Right hindlimb (tissue), 1 donor: ENCODE results near the gene MPI.
A peak's percentile ranks its signal among the peaks of the same experiment; 100 is the strongest.

ENCODE experiments used
- DNase-seq: peaks from one replicate; pipeline ENCODE4 v3.0.0-alpha.2; 2018

MPI gene, protein sequence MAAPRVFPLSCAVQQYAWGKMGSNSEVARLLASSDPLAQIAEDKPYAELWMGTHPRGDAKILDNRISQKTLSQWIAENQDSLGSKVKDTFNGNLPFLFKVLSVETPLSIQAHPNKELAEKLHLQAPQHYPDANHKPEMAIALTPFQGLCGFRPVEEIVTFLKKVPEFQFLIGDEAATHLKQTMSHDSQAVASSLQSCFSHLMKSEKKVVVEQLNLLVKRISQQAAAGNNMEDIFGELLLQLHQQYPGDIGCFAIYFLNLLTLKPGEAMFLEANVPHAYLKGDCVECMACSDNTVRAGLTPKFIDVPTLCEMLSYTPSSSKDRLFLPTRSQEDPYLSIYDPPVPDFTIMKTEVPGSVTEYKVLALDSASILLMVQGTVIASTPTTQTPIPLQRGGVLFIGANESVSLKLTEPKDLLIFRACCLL

DNA sequence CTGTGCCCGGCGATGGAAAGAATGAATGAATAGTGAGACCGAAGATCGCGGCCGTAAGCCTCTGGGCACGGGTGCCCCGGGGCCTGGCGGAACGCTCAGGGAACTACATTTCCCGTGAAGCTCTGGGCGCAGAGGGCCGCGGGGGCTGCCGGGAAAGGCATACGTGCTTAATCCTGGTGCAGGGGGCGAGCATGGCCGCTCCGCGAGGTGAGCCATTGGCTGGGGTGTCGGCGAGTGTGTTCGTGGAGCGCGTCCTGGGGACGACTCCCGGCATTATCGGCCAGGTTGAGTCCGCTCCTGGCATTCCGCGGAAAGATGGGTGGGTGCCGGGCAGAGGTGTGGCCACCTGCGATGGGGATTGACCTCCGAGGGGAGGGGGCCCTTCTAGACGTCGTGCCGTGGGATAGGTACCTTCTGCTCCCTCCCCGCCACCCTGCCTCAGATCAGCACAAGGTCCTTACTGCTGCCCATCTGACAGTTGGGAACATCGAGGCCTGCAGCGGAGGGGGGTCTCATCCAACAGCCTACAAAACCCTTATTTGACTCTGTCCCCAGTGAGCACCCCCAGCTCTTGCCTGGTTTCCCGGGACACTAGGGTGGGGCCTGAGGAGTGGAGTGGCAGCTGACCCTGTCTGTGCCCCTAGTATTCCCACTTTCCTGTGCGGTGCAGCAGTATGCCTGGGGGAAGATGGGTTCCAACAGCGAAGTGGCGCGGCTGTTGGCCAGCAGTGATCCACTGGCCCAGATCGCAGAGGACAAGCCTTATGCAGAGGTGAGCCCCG is at the start of gene MPI:
TSS of gene MPI (plus strand) at position 160 of the 782 bp plus-strand sequence. CDS start at position 192, 32 bp downstream.
- DNase-seq, result peak; percentile 92

DNA sequence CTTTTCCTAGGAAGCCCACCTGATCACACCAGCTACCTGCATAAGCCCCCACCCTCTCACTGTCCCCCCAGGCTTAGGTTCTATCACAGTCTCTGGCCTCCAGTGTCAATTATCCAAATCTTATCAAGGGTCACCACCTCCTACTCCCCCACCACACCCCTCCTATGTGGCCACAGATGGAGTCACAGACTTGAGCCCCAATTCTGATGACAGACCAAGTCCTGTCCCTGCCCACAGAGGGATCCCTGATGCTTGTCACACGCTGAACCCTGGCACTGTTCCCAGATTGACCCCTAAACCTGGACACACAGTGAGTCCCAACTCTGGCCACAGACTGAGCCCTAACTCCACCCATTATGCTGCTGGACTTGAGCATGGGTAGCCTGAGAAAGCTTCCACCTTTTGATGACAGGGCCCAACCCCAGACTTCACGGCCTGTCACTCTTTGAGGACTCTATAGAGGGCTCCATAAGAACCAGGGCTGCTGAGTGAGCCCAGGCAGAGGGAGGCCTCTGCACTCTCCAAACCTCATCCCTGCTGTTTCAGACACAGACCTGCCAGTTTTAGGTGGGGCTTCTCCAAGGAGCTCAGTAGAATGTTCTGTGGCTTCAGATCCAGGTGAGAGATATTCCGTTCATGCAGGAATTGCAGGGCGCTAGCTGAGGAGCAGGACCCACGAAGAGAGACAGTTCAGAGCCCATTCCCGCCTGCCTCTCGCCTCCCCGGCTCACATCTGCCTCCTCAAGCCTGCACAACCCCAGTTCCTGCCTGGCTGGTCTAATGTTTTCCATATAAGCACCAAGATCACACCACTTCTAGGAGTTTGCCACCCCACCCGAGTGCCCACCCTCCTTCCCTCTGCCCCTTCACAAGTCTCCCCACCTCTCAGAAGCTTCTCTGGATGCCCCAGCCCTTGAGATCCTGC is 48.7 kb upstream of the MPI start:
- no peak for DNase-seq

DNA sequence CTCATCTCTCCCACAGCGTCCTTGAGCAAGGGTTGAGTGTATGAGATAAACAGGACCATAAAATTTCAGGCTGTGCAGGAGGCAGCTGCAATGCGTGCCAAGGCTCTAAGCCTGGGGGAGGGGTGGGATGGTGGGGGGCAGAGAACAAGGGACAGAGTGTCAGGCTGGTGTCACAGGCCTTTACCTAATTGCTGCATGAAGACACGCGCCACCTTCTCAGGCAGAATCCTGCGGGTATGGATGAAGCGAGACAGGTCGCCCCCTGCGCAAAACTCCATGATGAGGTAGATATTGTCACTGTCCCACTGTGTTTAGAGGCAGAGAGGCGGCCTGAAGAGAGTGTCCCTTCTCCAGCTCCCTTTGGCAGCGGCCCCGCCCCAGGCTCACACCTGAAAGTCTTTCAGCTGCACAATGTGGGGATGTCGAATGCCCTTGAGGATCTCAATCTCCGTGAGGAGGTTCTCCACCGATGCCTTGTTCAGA is 47.9 kb upstream of the MPI start:
- DNase-seq, result no peak

DNA sequence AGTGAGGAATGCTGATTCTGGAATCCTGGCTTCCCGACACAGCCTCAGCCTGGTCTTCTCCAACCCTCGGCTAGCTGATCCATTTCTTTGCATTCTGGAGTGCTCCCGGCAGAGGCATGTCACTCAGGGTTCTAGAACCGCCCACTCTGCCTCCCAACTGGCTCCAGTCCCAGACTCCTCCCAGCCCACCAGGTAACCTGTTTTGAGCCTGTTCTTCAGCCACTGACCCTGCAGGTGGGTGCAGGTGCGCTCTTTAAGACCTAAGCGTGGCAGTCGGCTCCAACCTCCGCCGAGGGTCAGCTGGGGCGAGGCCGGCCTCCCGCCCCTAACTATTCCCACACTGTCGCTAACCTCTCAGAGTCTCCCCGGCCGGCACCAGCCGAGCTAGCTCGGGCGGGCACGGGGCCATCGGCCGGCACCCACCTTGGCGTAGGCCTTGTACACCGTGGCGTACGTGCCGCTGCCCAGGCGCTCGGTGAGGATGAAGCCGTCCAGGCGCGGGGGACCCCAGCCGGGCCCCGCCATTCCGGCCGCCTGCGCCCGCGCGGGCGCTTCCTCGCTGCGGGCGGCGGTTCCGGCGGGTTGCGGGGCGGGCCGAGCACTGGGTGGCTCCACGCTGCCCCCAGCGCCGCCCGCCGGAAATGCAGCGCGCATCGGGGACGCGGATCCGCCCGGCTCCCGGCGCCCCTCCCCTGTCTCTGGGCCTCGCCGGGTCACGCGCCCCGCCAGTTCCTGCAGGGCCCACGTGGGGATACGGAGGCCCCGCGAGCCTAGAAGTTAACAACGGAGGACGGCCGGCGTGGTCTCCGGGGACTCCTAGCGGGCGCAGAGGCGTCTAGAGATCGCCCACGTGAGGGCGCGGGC is 47.0 kb upstream of the MPI start, which contains the start of gene ULK3:
TSS of gene ULK3 (minus strand) at position 576 of the 864 bp plus-strand sequence. CDS start at position 525, 51 bp downstream.
- DNase-seq, result peak; percentile 92

DNA sequence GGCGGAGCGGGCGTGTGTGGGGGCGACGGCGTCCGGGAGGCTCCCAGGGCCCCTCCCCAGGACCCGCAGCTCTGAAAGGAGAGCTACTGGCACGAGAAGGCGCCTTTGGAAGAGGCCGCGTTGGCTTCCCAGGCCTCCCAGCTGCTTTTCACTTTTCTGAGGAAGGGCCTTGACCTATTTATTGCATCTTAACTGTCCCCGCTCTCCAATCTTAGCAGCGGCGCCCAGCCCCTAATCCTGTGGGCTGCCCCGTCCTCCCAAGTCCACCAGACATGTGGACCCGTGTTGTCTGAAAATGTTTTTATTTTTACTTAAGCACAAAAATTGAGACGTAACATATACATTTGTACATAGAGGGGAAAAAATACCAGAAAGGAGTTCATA is 46.4 kb upstream of the MPI start:
- no peak for DNase-seq

DNA sequence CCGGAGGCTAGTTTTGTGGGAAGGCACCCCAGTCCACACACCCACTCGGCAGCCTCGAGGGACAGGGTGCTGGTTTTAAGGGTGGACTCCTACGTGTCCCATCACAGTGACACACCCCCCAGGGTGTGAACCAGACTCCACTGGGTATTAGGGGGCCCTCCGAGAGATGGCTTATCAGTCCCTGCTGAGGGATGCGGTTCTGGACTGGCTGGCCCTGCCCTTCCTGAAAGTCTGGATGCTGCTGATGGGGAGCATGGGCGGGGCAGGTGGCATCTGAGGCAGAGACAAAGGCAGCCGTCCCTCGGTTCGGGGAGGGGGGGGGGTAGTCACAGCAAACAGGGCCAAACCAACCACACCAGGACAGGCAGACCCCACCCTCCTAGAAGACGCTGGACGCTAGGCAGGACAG is 45.9 kb upstream of the MPI start:
- DNase-seq, result no peak

DNA sequence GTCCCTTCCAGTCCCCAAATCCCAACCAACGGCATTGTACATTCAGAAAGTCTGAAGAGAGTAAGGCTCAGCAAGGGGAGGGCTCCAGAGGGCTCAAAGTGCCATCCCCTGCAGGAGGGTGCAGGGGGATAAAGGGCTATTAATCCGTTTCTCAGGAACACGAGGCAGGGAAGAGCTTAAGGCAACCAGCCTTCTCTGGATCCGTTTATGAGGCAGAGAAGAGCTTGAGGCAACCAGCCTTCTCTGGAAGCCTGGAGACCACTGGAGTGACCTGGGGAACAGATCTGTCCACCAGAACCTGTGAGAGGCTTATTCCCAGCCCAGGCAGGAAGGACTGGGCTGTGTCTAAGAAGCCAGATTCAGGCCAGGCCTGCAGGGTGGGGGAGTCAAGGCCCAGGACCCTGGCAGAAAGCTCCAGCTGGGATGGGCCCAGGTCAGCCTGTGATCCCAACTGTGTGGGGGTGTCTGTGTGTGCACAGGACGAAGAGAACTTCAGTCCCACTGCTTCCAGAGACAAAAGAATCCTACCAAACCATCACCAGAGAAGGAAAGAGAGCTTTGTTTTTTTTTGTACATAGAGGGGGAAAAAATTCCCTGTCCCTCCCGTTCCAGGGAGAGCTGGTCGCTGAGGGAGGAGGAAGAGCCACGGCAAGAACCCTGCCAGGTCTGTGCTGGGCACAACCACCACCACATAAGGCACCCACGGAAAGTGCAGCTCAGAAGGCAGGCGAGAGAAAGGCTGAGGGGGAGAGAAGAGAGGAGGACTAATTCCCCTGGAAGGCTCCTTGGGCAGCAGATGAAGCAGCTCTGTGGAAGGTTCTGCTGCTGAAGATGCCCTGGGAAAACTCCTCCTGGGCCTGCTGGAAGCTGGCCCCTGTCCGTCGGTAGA is 45.3 kb upstream of the MPI start:
- no peak for DNase-seq

DNA sequence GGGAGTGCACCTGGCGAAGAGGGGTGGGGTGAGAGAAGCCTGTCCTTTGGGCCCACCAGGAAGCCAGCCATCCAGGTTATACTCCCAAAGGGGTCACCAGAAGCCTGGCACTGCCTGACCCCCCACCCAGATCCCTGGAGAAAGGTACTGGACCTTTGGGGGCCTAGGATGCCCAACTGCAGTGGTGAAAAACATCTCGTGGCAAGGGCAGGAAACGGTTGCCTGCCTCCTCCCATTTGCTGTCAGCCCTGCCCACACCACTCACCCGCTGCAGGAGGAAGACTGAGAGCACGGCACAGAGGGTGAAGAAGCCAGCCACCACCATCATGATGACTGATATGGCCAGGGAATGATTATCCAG is 44.7 kb upstream of the MPI start:
- no peak for DNase-seq

DNA sequence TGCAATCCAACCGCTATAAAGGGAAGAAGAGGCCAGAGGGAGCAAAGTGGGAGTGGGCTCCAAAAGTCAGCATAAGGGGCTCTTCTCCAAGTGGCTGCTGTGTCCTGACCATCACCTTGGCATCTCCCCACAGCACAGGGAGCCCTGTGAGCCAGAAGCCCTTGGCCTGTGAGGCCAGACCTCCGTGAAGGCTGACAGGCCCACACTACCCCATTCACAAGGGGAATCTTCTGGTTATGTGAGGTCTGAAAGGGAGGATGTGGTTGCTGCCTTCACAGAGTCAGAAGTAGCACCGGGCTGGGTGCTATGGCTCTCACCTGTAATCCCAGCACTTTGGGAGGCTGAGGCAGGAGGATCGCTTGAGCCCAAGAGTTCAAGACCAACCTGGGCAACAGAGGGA is 44.3 kb upstream of the MPI start:
- no peak for DNase-seq

DNA sequence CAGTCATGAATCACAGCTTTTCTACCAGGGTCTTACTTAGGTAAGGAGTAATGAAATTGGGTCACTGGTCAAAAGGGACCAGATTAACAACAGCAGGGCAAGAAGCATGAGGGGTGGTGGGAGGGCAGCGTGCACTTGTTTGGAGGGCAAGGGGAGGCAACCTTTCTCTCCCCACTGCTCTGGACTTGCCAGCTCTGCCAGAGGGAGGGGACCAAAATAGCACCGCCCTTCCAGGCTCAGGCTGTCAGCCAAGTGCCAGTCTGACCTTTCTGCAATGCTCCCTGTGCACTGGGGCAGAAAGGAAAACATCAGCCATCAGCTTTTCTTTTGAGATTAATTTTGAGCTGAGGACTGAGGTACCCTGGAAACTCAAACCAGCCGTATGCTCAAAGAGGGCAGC is 42.4 kb upstream of the MPI start:
- no peak for DNase-seq

DNA sequence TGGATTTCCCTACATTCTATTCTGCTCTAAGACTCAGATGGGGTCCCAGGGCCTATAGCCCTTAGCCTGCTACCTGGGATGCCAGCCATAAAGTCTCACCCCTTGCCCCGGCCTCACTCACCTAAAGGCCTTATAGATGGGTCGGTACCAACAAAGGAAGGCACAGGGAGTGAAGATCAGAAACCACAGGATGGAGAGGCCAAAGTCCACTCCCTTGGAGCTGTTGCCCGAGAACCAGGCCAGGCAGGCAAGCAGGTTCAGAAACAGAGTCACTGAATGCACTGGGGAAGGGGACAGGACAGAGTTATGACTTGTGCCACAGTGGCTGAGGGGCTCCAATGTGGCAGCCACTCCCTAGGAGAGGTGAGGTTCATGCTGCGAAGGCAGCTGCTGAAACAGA is 39.4 kb upstream of the MPI start:
- DNase-seq, result no peak

DNA sequence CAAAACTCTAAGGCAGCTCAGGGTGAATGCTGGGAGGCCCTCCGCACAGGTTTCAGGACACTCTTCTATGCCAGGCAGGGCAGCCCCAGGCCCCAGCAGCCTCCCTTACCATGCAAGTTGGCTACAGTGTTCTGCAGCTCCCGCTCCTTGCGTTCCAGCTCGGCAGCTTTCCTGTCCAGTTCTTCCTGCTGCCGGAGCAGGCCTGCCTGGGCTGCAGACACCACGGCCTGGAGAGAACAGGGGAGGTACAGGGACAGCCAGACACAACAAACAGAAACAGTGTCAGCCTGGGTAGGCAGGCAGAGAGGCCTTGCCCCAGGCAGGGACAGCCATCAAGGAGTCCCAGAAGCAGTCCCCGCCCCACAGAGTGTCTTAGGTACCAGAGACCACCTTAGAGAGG is 37.9 kb upstream of the MPI start:
- DNase-seq, result no peak

DNA sequence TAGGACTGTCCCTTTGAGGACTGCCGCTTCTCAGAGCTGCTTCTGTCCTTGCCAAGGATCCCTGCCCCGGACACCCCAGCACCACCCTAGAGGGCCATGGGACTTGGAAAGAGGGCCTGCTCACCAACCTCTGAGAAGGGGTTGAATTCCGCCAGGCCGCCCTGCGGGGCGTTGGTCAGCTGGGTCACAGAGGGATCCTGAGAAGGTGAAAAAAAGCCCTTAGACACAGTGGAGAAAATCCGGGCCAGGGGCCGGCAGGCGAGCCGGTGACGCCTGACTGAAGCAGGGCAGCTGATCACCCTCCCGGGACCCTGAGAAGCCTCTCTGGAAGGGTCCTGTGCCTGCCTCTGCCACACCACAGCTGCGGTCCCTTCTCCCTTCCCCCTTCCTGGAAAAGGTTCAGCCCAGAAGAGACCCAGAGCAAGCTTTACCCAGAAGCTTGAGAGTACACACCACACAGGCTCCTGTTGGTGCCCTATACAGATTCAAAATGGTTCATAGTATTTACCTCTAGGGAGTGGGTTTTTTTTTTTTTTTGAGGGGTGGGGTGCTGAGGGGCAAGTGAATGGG is 35.3 kb upstream of the MPI start:
- DNase-seq, result no peak

DNA sequence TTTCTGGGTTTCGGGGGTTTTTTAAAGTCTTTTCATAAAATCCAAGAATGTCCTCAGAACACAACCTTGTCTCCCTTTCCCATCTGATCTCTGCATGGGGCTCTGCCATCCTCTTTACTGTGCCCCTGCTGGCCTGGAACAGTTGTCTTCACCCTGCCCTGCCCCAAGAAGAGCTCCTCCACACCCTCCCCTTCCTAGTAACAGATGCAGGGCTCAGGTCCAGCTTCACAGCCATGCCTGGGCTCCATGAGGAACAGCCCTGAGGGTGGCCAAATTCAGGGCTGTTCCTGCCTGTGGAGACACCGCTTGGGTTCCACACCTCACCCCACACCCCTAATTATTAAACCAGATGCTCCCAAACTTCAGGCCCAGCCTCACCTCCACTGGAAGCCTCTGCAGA is 34.0 kb upstream of the MPI start:
- DNase-seq, result peak; percentile 62

DNA sequence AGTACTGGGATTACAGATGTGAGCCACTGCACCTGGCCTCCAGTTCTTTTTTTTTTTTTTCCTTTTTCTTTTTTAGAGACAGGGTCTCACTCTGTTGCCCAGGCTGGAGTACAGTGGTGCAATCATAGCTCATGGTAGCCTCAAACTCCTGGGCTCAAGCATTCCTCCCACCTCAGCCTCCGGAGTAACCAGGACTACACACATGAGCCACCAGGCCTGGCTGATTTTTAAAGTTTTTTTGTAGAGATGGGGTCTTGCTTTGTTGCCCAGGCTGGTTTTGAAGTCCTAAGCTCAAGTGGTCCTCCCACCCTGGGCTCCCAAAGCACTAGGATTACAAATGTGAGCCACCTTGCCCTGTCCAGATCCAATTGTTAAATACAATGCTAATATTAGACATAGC is 33.3 kb upstream of the MPI start:
- DNase-seq, result no peak

DNA sequence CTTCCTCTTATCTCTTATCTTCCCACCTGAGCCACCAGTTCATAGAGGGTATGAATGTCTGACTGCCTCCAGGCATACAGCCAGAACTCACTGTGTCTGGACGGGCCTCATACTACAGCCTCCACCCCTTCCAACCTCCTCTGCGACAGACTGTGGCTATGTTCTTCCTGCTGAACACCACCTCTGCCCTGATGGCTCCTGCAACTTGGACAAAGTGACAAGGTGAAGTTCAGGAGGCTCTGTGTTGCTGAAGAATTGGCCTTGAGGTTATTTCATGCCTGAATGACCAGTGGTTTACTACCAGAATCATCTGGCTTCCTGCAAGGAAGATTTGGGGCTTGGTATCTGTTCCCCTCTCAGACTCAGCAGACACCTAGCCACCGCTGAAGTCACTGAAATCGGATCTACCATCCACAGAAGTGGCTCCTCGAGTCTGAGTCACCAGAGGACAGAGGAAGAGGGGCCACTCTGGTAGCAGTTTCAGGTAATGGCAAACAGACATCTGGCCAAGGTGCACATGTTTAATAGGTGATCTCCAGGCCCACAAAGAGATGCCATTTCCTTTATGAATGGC is 32.7 kb upstream of the MPI start:
- no peak for DNase-seq

DNA sequence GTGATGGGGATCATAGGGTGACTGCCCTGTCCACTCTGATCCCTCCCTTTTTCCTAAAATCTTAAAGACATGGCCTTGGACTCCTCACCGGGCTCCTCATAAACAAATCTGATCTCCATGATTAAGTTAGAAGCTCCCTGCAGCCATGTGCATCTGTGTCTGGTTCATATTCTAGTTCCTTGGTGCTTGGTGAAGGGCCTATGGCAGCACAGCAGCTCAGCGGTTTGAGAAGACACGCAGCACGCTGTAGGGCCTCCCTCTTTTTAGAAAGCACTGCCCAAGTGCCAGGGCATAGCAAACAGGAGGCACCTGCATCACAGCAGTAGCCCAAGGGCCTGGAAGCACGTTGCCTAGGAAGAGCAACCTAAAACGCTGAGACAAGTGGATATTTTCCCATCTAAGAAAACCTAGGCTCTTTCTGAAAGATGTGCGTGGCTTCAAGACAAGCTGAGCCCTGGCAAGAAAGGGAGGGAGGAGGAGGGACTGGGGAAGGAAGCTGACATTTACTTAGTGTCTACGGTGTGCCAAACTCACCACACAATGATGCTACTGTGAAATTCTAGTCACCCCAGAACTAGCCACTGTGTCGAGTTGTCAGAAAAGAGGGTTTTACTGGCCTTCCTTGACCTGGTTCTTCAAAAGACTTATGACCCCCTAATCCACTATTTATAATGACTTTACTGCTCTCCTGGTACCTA is 32.0 kb upstream of the MPI start:
- no peak for DNase-seq

DNA sequence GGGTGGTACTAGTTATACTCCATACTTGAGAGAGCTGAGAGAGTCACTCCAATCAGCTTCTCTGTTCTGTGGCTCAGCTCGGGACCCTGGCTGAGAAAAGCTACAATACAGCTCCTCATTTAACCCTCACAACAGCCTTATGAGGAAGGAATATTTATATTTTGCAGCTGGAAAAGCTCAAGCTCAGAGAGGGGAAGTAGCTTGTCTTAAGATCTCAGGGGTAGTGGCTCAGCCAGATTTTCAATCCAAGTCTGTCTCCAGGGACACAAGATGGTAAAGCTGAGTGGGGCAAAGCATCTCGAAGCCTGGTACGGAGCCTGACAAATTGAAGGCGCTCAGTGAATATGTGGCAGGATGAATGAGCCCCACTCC is 31.5 kb upstream of the MPI start:
- DNase-seq, result no peak

DNA sequence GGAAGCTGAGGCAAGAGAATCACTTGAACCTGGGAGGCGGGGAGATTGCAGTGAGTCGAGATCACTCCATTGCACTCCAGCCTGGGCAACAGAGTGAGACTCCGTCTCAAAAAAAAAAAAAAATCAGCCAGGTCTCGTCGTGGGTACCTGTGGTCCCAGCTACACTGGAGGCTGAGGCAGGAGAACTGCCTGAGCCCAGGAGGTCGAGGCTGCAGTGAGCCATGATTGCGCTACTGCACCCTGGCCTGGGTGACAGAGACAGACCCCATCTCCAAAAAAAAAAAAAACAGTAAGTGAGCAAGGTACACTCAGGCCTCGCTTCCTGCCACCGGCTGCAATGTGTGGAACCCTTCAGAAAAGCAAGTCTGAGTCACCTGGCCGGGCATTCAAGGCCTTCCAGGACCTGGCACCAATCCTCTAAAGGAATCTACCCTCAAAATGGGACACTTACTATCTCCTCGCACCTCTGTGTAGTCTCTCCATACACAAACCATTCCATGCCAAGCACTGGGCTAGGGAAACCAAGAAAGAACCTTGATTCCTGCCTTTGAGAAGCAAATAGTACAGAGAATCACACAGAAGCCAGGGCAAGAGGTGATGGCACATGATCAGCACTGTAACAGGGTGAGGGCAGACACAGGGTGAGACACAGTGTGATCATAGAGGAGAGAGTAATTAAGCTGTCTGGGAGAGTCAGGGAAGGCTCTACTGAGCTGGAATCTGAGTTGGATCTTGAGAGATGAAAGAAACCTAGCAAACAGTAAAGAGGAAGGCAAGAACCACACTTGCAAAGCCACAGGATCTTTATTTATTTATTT is 26.4 kb upstream of the MPI start:
- DNase-seq, result no peak
